Measurements from ENCODE around the gene GNGT1. TPM values are rescaled to one million over a fixed set of nuclear protein-coding genes. Genes with fewer than 3 reads are reported as not detected.

The GNGT1 gene
- total RNA-seq, 1 donor from 2014 or later = 0.70 TPM

- no peak for DNase-seq (ENCODE audit: low spot score)
These were observed 37.6 kb downstream of the GNGT1 start for GRCh38 chr7:93943816-93944540.

- no peak for DNase-seq (ENCODE audit: low spot score)
These were observed 38.3 kb downstream of the GNGT1 start for GRCh38 chr7:93944673-93945072.

- no peak for DNase-seq (ENCODE audit: low spot score)
These were observed 38.7 kb downstream of the GNGT1 start for GRCh38 chr7:93945083-93945482.

GRCh38 chr7:93945756-93946535 is 39.6 kb downstream of the GNGT1 start:
- no peak for DNase-seq (ENCODE audit: low spot score)

GRCh38 chr7:93948106-93948505 is 41.7 kb downstream of the GNGT1 start:
- DNase-seq (ENCODE audit: low spot score) = no peak

GRCh38 chr7:93948873-93949272 is 42.5 kb downstream of the GNGT1 start:
- DNase-seq (ENCODE audit: low spot score) = no peak

- no peak for DNase-seq (ENCODE audit: low spot score)
These were observed 43.1 kb downstream of the GNGT1 start for GRCh38 chr7:93949423-93949822.

- DNase-seq (ENCODE audit: low spot score) = no peak
These were observed 48.9 kb downstream of the GNGT1 start for GRCh38 chr7:93955304-93955703.

GRCh38 chr7:93957767-93958166 is 51.4 kb downstream of the GNGT1 start:
- no peak for DNase-seq (ENCODE audit: low spot score)

- no peak for DNase-seq (ENCODE audit: low spot score)
These were observed 51.8 kb downstream of the GNGT1 start for GRCh38 chr7:93958216-93958615.

GRCh38 chr7:93958651-93959050 is 52.3 kb downstream of the GNGT1 start:
- no peak for DNase-seq (ENCODE audit: low spot score)

Other genes starting within 250 kb of the GNGT1 start
- 1.3 TPM for gene TFPI2, start 15.8 kb upstream of the GNGT1 start, total RNA-seq
- gene GNG11, start 15.2 kb downstream of the GNGT1 start, total RNA-seq = 9.1 TPM
- gene BET1, start 97.8 kb downstream of the GNGT1 start, total RNA-seq = 21.9 TPM

Measured in ureter (tissue), 1 donor.